G401.6 (cell line): ENCODE data around the gene CHRNA10.

Source experiments
- FAIRE-seq: peaks from 2 replicates; lab custom pipeline; 2012; peaks lifted over from hg19 to GRCh38; lab: Jason Lieb, UNC

Gene CHRNA10

DNA sequence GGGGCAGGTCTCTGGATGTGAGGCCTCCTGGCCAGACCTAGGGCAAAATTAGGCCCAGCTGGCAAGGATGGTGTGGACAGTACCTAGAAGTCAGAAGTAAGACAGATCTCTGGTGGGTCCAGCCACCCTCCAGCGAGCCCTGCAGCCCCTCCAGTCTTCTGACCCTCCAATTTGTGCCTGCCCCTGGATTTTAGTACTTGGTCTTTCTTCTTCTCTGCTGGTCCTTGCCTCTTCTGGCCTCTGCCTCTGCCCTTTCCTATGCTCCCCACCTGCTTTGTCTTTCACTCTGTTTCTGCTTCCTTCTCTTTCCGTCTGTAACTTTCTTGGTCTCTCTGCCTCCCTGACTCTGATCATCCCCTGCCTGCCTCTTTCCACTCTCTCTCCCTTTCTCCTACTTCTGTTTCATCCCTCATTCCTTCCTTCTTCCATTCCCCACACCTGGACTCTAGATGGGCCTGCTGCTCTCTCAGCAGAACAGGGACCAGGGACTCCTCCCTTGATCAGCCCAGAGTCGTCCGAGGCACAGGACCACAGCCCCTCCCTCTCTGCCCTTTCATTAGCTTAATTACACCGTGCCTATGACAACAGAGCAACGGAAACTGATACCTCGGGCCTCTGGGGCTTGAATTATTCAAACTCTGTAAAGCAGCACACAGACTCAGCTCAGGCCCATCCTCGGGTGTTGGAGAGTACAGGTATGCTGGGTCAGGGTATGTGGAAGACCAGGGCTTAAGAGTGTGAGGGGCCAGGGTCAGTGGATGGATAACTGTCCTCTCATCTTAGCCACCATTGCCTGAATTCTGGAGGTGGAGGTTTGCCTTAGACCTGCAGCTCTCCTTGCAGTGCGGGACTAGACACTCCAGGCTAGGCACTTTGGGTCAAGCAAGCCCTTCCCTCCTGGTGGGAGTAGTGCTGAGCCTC, at the start of gene CHRNA10:
CHRNA10 (minus strand) TSS at position 51 of the 921 bp plus-strand sequence. CDS start 72 bp downstream, outside the sequence.
- FAIRE-seq, result no peak

DNA sequence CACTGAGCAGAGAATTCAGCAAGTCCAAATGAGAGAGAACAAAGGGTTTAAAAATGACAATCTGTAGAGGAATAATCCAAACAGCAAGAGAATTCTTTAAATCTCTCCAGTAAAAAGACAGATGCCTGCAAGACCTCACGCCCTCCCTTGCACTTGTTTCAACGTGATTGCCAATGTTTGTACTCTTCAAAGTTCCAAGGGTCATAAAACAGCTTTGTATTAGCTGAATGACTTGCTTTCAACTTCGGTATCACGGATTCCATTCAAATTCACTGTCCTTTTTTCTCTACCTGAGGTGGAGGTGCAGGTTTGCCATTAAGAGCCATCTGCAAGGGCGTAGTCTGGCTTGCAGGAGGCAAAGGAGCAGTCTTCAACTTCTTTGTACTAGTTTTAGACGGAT, 41.1 kb upstream of the CHRNA10 start:
- FAIRE-seq, result no peak

DNA sequence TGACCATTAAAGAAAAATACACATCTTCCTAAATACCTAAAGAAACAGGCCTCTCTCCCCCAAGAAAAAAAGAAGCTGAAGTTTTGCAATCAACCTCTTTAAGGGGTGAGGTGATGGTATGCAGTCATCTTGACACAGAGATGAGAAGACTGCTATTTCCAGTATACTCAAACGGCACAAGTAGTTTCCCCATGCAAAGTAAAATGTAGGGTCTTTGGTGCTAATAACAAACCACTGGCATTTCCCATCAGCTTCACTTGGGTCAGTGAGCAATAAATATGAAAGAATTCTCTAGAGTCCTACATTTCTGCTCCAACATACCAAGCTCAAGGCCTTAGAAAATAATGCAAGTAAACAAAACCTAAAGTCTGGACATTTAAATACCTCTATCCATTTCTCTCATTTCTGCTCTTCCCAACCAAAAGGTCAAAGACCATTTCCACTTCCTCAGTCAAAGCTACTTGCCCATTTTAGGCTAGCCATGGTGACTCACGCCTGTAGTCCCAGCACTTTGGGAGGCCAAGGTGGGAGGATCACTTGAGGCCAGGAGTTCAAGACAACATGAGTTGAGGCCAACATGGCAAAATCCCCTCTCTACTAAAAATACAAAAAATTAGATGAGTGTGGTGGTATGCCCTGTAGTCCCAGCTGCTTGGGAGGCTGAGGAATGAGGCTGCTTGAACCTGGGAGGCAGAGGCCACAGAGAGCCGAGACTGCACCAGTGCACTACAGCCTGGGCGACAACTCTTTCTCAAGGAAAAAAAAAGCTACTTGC, 39.5 kb upstream of the CHRNA10 start:
- no peak for FAIRE-seq

GRCh38 chr11:3709977-3710376, 38.8 kb upstream of the CHRNA10 start:
- no peak for FAIRE-seq

DNA sequence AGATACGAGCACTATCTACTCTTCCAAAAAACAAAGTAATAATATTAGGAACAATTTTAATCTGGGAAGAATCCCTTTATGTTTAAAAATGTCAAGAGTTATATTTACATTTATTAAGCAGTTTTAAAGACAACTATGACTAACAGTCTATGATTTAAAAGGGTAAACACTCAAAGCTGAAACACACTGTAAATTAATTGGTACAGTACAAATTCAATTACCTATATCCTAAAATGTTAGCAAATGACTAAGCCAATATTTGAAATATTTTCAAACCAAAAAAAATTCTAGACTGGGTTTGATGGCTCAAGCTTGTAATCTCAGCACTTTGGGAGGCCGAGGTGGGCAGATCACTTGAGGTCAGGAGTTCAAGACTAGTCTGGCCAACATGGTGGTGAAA, 36.0 kb upstream of the CHRNA10 start:
- FAIRE-seq, result no peak

DNA sequence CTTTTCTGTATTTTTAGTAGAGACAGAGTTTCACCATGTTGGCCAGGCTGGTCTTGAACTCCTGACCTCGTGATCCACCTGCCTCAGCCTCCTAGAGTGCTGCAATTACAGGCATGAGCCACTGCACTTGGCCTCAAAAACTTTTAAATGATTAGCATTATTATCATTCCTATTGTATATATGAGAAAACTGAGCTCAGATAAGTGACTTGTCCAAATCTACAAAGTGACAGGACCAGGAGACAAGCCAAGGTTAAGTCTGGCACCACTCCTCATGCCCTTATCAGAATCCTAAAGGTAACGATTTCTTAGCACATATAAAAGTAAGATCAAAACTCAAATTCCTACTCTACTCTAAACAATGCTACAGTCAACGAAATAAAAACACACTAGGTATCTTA, 32.2 kb upstream of the CHRNA10 start:
- no peak for FAIRE-seq

DNA sequence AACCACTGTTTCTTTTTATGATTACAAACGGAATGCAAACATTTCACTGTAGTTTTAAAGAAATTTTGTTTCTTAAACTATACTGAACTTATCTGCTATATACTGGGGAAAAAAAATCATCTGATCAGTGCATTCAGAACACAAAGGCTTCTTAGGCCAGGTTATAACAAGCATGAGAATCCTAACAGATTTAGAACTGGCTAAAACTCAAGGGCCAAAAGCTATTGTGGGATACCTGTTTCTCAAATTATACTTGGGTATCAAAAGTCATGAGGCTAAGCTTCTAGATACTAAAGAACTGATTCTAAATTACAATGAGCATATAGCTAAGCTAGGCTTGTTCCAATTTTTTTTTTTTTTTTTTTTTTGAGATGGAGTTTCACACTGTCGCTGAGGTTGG, 29.7 kb upstream of the CHRNA10 start:
- FAIRE-seq, result no peak

GRCh38 chr11:3700410-3700809, 29.2 kb upstream of the CHRNA10 start:
- FAIRE-seq, result no peak

- no peak for FAIRE-seq
Observed at GRCh38 chr11:3686751-3687150, 15.6 kb upstream of the CHRNA10 start.

DNA sequence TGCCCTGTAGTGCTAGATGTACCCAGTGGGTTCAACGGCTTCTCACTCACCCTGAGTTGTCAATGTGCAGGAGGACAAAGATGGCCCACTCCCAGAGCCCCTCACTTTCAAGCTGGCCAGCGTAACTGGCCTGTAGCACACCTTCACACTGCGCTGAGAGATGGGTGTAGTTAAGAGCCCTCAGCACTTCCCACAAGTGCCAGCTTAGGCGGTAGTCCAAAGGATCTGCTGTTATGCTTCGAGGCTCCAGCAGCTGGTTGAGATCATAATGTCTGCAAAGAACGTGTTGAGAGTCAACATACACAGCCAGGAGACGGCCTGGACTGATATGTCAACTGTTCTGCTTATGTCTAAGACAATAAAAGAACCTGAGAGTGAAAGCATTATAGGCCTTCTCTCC, 14.7 kb upstream of the CHRNA10 start:
- no peak for FAIRE-seq

DNA sequence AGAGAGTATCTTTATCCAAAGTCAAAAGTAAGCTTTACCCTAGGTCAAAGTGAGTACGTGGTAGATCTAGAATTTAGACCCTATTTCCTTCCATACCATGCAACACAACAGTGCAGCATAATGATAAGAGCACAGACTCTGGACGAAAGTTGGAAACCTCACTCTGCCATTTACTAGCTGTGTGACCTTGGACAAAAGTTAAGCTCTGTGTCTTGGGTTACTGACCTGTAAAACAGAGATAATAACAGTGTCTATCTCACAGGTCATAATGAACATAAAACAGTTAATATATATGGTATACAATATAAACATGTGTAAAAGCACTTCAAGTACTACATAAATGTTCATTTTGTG, 13.6 kb upstream of the CHRNA10 start:
- FAIRE-seq, result no peak

DNA sequence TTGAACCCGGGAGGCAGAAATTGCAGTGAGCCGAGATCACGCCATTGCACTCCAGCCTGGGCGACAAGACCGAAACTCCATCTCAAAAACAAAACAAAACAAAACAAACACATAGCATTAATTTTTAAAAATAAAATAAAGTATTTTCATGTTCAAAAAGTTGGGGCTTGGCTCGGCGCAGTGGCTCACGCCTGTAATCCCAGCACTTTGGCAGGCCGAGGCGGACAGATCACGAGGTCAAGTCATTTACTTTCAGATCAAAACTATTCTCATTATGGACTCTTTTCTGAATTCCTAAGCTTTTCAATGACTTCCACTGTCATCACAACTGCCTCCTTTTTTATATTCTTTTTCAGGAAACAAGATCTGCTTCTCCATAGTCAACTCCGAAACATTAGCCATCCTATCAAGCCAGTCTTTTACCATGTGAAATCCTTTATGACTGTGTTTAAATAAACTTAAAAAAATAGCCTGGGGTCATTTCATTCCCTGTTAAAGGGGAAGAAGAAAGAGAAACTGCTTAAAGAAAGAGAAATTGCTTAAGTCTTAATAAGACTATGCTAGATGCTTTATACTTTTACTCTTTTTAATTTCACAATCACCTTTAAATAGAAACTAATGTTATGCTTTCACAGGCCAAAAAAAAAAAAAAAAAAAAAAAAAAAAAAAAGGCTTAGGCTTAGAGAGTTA, 13.1 kb upstream of the CHRNA10 start:
- FAIRE-seq, result no peak

GRCh38 chr11:3683039-3683438, 11.9 kb upstream of the CHRNA10 start:
- no peak for FAIRE-seq

- FAIRE-seq, result no peak
Observed at GRCh38 chr11:3679077-3679476, 7.9 kb upstream of the CHRNA10 start.

GRCh38 chr11:3675971-3676370, 4.8 kb upstream of the CHRNA10 start:
- no peak for FAIRE-seq

GRCh38 chr11:3674189-3674588, 3.0 kb upstream of the CHRNA10 start:
- FAIRE-seq, result no peak

DNA sequence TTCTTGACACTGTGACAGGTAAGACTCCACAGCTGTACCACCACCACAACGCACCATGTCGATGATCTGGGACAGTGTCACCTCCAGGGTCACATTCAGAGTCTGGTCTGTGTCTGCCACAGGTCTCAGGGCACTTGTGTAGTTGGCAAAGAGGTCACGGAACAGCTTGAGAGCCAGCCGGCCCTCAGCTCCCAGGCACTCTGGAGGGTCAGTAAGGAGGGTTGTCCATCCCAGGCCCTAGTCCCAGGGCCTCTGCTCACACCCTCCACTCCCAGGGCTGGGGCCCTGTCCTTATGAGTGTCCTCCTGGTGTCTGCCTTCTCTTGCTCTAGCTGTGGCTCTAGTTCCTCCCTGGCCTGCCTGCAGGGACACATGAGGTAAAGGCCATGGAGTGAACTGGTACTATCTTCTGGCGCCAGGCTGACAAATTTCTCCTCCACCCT, 1.4 kb downstream of the CHRNA10 start:
- FAIRE-seq, result no peak

DNA sequence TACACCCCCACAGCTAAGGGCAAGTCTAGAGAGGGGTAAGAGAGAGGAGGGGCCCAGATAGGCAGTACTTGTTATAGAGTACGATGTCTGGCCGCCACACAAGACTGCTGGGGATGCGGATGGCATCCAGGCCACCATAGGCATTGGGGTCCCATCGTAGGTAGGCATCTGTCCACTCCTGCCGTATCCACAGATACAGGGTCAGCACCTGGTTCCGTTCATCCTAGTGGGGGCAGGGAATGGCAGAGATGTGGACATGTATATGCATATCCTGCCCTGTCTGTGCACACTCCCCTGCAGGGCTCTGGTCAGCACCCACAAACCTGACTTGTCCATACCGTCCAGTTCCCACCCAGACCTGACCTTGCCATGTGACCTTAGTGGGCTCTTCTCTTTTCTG, 2.1 kb downstream of the CHRNA10 start:
- no peak for FAIRE-seq

- no peak for FAIRE-seq
Observed at GRCh38 chr11:3667149-3668035, 3.8 kb downstream of the CHRNA10 start.

- FAIRE-seq, result no peak
Observed at GRCh38 chr11:3666023-3666530, 5.1 kb downstream of the CHRNA10 start.

GRCh38 chr11:3665336-3666022, 5.7 kb downstream of the CHRNA10 start:
- FAIRE-seq, result no peak
